Stimulated activated CD8-positive, alpha-beta memory T cell treated with anti-CD3 and anti-CD28 coated beads, Interleukin-2, amount 100 ng/mL, for 48 hours (primary cell): Measurements from ENCODE around the gene SEPTIN12.

ENCODE experiments used
- DNase-seq, 2 donors: peaks; one replicate each; pipeline ENCODE4 v3.0.0-alpha.2; 2020; ENCODE audit warnings: low read depth in 2 of 2

SEPTIN12 gene, protein sequence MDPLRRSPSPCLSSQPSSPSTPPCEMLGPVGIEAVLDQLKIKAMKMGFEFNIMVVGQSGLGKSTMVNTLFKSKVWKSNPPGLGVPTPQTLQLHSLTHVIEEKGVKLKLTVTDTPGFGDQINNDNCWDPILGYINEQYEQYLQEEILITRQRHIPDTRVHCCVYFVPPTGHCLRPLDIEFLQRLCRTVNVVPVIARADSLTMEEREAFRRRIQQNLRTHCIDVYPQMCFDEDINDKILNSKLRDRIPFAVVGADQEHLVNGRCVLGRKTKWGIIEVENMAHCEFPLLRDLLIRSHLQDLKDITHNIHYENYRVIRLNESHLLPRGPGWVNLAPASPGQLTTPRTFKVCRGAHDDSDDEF

DNA sequence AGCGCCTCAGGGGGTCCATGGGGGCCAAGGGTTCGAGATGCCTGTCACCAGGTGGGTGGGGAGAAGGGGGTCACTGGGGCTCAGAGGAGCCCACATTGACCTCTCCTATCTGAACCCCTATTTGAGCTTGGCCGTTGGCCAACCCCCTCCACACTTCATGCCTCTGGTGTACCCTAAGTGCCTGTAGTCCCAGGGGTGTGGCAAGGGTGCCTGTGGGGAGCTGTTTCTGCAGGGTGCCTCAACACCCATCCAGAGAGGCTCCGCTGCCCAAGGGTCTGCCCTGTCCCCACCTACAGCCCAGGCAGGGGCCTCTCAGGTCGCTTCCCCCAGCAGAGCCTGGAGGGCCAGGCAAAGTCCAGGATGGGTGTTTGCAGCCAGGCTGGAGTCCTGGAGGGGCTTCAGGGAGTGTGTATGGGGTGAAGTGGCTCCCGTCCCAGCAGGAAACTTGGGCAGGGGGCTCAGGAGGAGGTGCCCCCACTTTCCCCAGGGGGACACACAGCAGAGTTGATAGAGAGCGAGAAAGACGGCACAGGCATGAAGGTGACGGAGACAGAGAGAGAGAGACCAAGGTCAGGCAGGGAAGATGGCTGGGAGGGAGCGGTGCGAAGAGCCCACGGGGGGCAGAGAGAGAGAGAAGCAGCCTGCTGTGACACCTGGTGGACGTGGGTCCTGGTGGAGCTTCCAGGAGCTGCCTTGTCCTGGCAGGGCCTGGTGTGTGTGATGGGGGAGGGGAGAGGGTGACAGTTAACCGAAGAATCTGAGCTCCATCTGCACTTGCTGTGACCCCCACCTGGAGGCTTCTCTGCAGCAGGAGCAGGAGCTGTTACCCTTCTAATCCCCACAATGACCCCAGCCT is at the start of gene SEPTIN12:
Gene SEPTIN12 (minus strand): TSS at position 719 of the 856 bp plus-strand sequence. CDS start 700 bp downstream, at position 19.
- no peak for DNase-seq

DNA sequence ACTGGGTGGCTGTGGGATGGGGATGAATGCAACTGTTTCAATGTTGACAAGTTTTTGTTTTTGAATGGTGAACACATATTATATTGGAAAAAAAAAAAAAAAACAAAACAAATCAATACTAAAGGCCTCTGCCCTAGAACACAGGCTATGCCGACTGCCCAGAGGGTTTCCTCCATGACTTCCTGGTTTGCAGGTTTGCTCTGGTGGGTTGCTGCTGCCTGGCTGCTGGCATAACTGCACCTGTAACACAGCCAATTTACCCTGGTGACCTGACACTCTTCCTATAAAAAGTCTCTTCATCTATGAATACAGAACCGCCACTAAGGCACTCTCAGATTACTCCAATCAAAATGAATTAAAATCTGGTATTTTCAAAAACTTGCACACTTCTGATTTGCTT is 48.6 kb upstream of the SEPTIN12 start:
- no peak for DNase-seq

DNA sequence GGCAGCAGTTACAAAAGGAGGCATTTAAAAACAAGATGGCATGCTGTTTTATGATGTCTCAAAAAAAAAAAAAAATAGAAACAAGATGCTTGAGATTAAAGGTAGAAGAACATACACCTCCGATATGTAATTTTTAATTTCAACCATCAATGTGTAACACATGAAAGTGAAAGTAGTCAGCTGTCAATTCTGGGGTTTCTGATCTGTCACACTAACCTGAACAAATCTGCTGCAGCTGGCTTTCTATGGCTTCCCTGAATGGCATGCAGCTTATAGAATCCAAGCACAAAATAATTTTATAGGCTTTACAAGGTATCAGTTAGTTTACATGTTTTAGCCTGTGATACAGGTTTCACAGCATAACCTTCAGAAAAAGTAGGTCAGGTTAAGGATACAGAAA is 45.4 kb upstream of the SEPTIN12 start:
- no peak for DNase-seq

- no peak for DNase-seq
Measured at GRCh38 chr16:4832698-4833343, 44.7 kb upstream of the SEPTIN12 start.

- no peak for DNase-seq
Measured at GRCh38 chr16:4831616-4832015, 43.5 kb upstream of the SEPTIN12 start.

- no peak for DNase-seq
Measured at GRCh38 chr16:4830408-4830807, 42.3 kb upstream of the SEPTIN12 start.

DNA sequence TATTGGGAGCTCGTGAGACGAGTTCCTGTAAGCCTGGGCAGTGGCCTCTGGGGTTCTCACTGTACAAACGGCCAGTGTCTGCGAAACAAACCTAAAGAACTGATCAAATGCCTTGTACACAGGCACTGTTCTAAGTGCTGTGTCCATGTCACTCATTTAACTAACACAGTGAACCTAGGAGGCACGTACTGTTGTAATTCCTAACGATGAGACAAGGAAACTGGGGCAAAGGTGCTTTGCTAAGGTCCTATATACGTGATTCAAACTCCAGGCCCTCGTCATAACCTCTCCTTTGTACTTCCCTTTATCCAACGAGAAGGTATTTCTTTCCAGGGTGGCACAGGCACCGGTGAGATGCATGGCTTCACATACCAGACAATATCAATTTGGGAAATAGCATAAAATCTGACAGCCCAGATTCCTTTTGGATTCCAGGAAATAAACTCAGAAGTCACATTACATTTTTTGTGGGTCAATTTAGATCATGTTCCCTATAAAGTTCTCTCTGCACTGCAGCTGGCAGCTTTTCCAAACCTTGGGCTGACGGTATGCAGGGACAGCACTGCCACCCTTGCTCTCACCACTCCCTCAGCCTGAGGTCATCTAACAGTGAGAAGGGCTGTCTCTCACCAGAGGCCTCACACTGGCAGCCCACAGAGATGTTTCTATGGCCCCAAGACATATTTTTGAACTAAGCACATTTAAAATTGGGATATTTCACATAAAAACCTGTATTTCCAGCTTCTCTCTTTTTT is 40.6 kb upstream of the SEPTIN12 start:
- no peak for DNase-seq

- no peak for DNase-seq
Measured at GRCh38 chr16:4826980-4827379, 38.8 kb upstream of the SEPTIN12 start.

DNA sequence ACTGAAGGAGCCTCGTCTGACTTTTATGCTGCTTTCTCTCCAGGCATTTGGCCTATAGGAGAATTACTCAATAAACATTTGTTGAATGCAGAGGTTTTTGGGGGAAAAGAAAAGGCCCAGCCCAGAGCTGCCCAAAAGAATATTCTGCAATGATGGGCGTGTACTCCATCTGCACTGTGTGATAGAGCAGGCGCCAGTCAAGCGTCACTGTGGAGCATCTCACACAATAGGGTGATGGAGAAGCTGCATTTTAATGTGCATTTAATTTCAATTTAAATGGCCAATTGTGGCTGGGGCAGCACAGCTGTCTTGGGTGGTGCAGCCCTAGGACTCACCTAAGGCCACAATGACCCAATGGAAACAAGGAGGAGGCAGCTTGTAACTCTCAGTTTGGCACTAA is 38.4 kb upstream of the SEPTIN12 start:
- DNase-seq, result no peak

DNA sequence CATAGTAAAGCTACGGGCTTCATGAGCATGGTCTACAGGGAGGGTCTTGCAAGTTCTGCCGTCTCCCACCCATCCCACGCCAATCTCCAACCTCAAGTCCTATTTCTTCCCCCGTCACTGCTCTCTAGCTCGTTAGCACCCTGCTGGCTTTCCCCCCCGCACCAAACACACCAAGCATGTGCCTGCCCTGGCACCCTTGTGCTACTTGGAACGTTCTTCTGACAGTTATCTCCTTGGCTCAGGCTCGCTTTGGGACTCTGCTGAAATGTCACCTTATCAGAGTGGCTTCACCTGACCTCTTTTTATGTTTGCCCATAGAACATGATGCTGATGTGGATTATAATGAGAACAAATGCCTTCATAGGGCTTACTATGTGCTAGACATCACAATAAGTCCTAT is 37.1 kb upstream of the SEPTIN12 start:
- DNase-seq, result no peak

GRCh38 chr16:4820652-4821051 is 32.5 kb upstream of the SEPTIN12 start:
- no peak for DNase-seq

- DNase-seq, result no peak
Measured at GRCh38 chr16:4814542-4815173, 26.5 kb upstream of the SEPTIN12 start.

DNA sequence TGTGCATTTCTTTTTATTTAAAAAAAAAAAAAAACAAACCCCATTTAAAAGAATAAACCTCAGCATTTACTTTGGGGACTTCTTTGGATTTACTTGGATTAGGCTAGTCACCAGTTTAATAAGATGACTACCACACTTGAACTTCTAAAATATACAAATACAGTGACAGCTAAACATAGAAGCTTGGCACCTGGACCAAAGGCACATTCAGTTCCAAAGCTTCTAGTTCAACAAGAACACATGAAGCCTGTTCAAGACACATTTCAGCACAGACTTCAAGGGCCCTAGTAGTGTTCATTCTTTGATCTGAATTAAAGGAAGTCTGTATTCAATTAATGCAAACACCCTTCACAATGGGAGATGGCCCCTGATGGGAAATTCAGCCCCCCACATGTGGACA is 25.9 kb upstream of the SEPTIN12 start:
- no peak for DNase-seq

DNA sequence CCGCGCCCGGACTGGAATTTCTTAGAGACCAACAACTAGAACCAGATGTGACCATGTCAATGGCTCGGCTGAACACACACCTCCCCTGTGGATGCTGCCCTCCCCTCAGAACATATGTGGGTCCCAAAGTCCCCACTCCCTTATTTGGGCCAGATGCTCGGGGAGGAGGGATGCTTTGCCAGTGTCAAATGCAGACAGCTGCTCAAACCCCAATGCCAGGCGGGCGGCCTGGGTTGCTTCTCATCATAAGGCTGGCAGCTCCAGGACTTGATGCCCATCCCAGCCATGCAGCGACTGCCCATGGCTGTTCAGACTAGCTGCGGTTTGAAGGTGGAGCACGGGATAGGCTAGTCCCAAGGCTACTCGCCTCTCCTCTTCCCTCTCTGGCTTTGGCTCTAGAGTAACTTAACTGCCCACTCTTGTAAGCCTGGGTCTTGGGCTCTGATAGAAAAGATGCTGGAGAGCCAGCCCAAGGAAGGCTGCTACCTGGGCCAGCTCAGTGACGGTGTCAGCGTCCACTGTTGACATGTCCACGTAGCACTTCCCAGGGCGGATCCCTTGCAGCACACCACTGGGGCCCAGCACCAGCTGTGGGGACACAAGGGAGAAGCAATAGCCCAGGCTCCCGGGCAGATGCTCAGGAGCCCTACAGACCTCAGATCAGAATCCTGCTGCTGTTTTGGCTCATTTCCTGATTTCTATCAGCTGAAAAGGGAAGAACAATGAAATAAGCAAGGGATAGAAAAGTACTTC is 25.3 kb upstream of the SEPTIN12 start:
- DNase-seq, result no peak

GRCh38 chr16:4811773-4812172 is 23.6 kb upstream of the SEPTIN12 start:
- no peak for DNase-seq

- no peak for DNase-seq
Measured at GRCh38 chr16:4811242-4811641, 23.1 kb upstream of the SEPTIN12 start.

- DNase-seq, result no peak
Measured at GRCh38 chr16:4806280-4806679, 18.1 kb upstream of the SEPTIN12 start.

GRCh38 chr16:4805231-4805630 is 17.1 kb upstream of the SEPTIN12 start:
- DNase-seq, result no peak

DNA sequence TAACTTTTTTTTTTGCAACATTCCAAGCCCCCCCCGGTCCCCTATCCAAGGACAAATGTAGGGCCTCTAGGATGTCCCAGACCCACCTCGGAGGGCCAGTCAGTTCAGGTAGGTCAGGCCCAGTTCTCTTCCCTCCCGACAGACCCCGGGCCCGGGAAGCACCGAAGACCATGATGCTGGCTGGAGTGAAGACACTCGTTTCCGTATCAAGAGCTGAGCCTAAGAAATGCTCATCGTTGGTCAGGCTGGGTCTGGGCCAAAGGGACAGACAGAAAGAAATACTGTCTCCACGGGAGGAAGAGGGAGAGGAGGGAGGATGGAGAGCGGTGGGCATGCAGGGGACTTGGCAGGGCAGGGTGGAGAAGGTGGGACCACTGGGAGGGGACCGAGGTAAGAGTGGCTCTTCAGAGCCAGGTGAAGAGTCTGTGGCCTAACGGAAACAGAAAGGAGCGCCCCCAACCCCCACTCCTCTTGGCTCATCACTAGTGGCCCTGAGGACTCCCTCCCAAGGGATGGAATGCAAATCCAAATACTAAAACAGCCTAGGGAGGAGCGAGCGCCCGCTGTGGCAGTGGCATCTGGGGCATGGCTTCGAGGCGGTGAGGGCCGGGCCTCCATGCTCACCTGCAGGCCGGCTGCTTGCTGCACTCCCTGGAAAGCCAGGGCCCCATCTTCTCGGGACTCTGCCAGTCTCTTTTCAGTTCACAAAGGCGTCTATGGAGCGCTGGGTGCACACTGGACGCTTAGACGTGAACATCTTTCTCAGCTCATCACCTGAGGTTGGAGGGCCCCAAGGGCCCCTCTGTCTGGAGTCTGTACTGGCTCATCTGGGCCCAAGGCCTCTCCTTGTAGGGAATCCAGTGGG is 16.0 kb upstream of the SEPTIN12 start:
- no peak for DNase-seq
